K562 (cell line): ENCODE results near the gene OPA1. TPM values are rescaled to one million over a fixed set of nuclear protein-coding genes. Genes with fewer than 3 reads are reported as not detected.

ENCODE experiments used
- ATAC-seq: fragments of 200-7000 bp; cut with Tn5 transposase; 3 replicates; pipeline ENCODE4 v1.9.1; 2020; ENCODE audit warnings: moderate library complexity
- BruUV-seq: library from RNA; stranded (reverse); fragments of 400-500 nt; replicated peaks from 2 replicates; lab custom pipeline; 2021; lab: Mats Ljungman, UMichigan
- CTCF ChIA-PET: fragments of 300-600 bp; formaldehyde crosslinking; extraction: SDS; loops from one replicate; lab custom pipeline; 2021; ENCODE audit warnings: low intra/inter-chr PET ratio; lab: Yijun Ruan, JAX
- POLR2A ChIA-PET: fragments of 300-600, 350-650 bp; sonication (Branson Sonifier 250); formaldehyde crosslinking; extraction: SDS; loops from one replicate; lab custom pipeline; 2021; ENCODE audit warnings: antibody characterized with exemption, inconsistent platforms; lab: Yijun Ruan, JAX
- DNase-seq, 4 experiments: peaks; one replicate each; pipeline versions ENCODE4 v3.0.0 to v3.0.0-alpha.2; 2011 to 2018; ENCODE audit warnings: low spot score in 3 of 4, mixed read lengths in 3 of 4; ENCODE audit errors: extremely low read depth in 1 of 4
- FAIRE-seq: peaks from 2 replicates; lab custom pipeline; 2011; peaks lifted over from hg19 to GRCh38; lab: Jason Lieb, UNC
- H2AFZ ChIP-seq: 2 replicates; pipeline ENCODE4 v1.6.0; 2011; ENCODE audit warnings: low read depth, low read length, control low read depth, inconsistent platforms
- H3K27ac ChIP-seq: fragments of 200-600 bp; 3 replicates; pipeline ENCODE4 v1.8.0; 2011; ENCODE audit warnings: low read depth, mild to moderate bottlenecking, control low read depth, inconsistent platforms, low read length, moderate library complexity, mixed read lengths; ENCODE audit errors: extremely low read depth
- H3K27me3 ChIP-seq, 2 experiments: fragments of 300-600 bp in 1 of 2; 2 replicates in 1 of 2; 3 replicates in 1 of 2; pipeline versions ENCODE4 v1.6.0 to v1.8.0; 2011; ENCODE audit warnings: inconsistent platforms in 2 of 2, low read length in 2 of 2, mild to moderate bottlenecking in 1 of 2, mixed read lengths in 1 of 2, moderate library complexity in 1 of 2; ENCODE audit not compliant: control insufficient read depth in 2 of 2, insufficient read depth in 2 of 2
- H3K36me3 ChIP-seq: fragments of 300-600 bp; 3 replicates; pipeline ENCODE4 v1.8.0; 2011; ENCODE audit warnings: mild to moderate bottlenecking, low read length, inconsistent platforms; ENCODE audit not compliant: control insufficient read depth, insufficient read depth
- H3K4me1 ChIP-seq, 2 experiments: fragments of 200-600 bp in 1 of 2; replicated peaks in 1 of 2; 2 replicates in 1 of 2; 3 replicates in 1 of 2; pipeline versions ENCODE4 v1.5.1 to v1.8.0; 2011; ENCODE audit warnings: inconsistent platforms in 2 of 2, low read length in 2 of 2, mild to moderate bottlenecking in 1 of 2, mixed read lengths in 1 of 2, moderate library complexity in 1 of 2; ENCODE audit not compliant: control insufficient read depth in 2 of 2, insufficient read depth in 2 of 2
- H3K4me2 ChIP-seq: 2 replicates; pipeline ENCODE4 v1.6.1; 2011; ENCODE audit warnings: low read length, control low read depth, inconsistent platforms, mixed read lengths; ENCODE audit not compliant: insufficient read depth
- H3K4me3 ChIP-seq: fragments of 200-600 bp; sonication (generic), shearing (Covaris generic); 2 replicates; pipeline ENCODE4 v1.5.1; 2016; ENCODE audit warnings: control low read depth, inconsistent platforms
- H3K79me2 ChIP-seq: fragments of 200-600 bp; 3 replicates; pipeline ENCODE4 v1.8.0; 2011; ENCODE audit warnings: low read length, inconsistent platforms; ENCODE audit not compliant: control insufficient read depth, insufficient read depth
- H3K9ac ChIP-seq, 2 experiments: 2 replicates each; pipeline versions ENCODE4 v1.6.0 to v1.6.1; 2011; ENCODE audit warnings: low read depth in 2 of 2, low read length in 2 of 2, control low read depth in 1 of 2, inconsistent platforms in 1 of 2, mild to moderate bottlenecking in 1 of 2, mixed read lengths in 1 of 2; ENCODE audit not compliant: insufficient read depth in 1 of 2
- H3K9me1 ChIP-seq: one replicate; pipeline ENCODE4 v1.6.0; 2011; ENCODE audit warnings: inconsistent platforms, mild to moderate bottlenecking, low read length, moderate library complexity; ENCODE audit not compliant: control insufficient read depth, insufficient read depth
- H3K9me3 ChIP-seq: replicated peaks from 2 replicates; pipeline ENCODE4 v1.5.1; 2011; ENCODE audit warnings: low read depth, low read length, inconsistent platforms; ENCODE audit not compliant: control insufficient read depth, insufficient read depth
- H4K20me1 ChIP-seq: replicated peaks from 2 replicates; pipeline ENCODE4 v1.6.1; 2011; ENCODE audit warnings: low read length, inconsistent platforms, mixed read lengths; ENCODE audit not compliant: control insufficient read depth, insufficient read depth
- ARID4B ChIP-seq: sonication (generic); formaldehyde crosslinking; IDR thresholded peaks from 2 replicates; pipeline ENCODE4 v1.8.0; 2022; ENCODE audit warnings: mild to moderate bottlenecking, missing genetic modification reagents
- CHD4 ChIP-seq: fragments of 200-600 bp; sonication (generic); IDR thresholded peaks from 3 replicates; pipeline ENCODE4 v1.6.1; 2012; ENCODE audit warnings: low read depth, mild to moderate bottlenecking, mixed read lengths, low read length, inconsistent platforms; ENCODE audit not compliant: insufficient read depth, insufficient replicate concordance, poor library complexity, severe bottlenecking
- HDGF ChIP-seq: fragments of 450-650 bp; IDR thresholded peaks from 2 replicates; pipeline ENCODE4 v1.6.1; 2016
- ILK ChIP-seq: fragments of 450-650 bp; IDR thresholded peaks from 2 replicates; pipeline ENCODE4 v1.6.1; 2016; ENCODE audit warnings: missing genetic modification characterization, low read depth, mild to moderate bottlenecking, missing compliant biosample characterization, moderate library complexity, borderline replicate concordance
- KLF6 ChIP-seq: fragments of 250-450 bp; sonication (Bioruptor Pico); IDR thresholded peaks from 2 replicates; pipeline ENCODE4 v1.4.0; 2020; ENCODE audit warnings: mild to moderate bottlenecking, moderate library complexity, borderline replicate concordance
- MCM7 ChIP-seq, 2 experiments: fragments of 450-650 bp; IDR thresholded peaks; 2 replicates each; pipeline ENCODE4 v1.6.1; 2016 to 2018
- PTTG1 ChIP-seq: fragments of 450-650 bp; IDR thresholded peaks from 2 replicates; pipeline ENCODE4 v1.6.1; 2016; ENCODE audit warnings: low read depth, mild to moderate bottlenecking, missing genetic modification characterization, missing compliant biosample characterization
- TAF7 ChIP-seq: fragments of 450-650 bp; IDR thresholded peaks from 2 replicates; pipeline ENCODE4 v1.6.1; 2016; ENCODE audit warnings: missing genetic modification characterization, missing compliant biosample characterization
- THRA ChIP-seq: fragments of 450-650 bp; IDR thresholded peaks from 2 replicates; pipeline ENCODE4 v1.6.1; 2017; ENCODE audit warnings: mild to moderate bottlenecking, moderate library complexity
- XRCC3 ChIP-seq: fragments of 450-650 bp; IDR thresholded peaks from 2 replicates; pipeline ENCODE4 v1.6.1; 2017; ENCODE audit warnings: mild to moderate bottlenecking, moderate library complexity
- WGBS: fragments of 100-300 bp; shearing (Covaris generic); methylation state at CpG from one replicate; pipeline ENCODE4 v1.1.6; 2016; ENCODE audit warnings: low coverage, mixed read lengths; ENCODE audit not compliant: insufficient coverage; ENCODE audit errors: missing lambda C conversion rate; 5-methylcytosine and 5-hydroxymethylcytosine counted together
- in situ Hi-C: fragments of 300-500 bp; cut with MboI; formaldehyde crosslinking; loops from 4 replicates; pipeline ENCODE4 v1.15.0; 2018; ENCODE audit warnings: inconsistent platforms, mixed read lengths
- intact Hi-C: fragments of 100-400 bp; cut with micrococcal nuclease; formaldehyde crosslinking; loops from 2 replicates; pipeline ENCODE4 v1.14.2; 2022
- polyA plus RNA-seq, 8 experiments: library from polyadenylated mRNA; depleted of rRNA in 4 of 8; stranded (reverse) in 5 of 8; unstranded in 3 of 8; fragments of >200 nt; fragmentation: Nextera tagmentation in 2 of 8; fragmentation: Illumina TruSeq in 1 of 8; extraction: Ambion mirVana in 2 of 8; extraction: Trizol in 1 of 8; gene quantifications; 2 replicates each; pipeline versions ENCODE4 v1.2.1 to v1.2.3, GENCODE V29; 2011 to 2014; ENCODE audit warnings: inconsistent platforms in 1 of 8, missing spikeins in 1 of 8
- total RNA-seq, 7 experiments: library from RNA; depleted of rRNA in 6 of 7; stranded (reverse); fragments of >200 nt in 6 of 7; fragmentation: Illumina TruSeq in 2 of 7; extraction: Trizol in 2 of 7; gene quantifications; 2 replicates each; pipeline versions ENCODE4 v1.2.1 to v1.2.3, GENCODE V29; 2011 to 2021; ENCODE audit warnings: low replicate concordance in 1 of 7

The OPA1 gene
- total and polyA plus RNA-seq, 9 of the 15 experiments (the other 6 are each of a cell fraction or from before 2014, with no cell fraction given), result 19.7 to 127 (median 94.7) TPM

DNA sequence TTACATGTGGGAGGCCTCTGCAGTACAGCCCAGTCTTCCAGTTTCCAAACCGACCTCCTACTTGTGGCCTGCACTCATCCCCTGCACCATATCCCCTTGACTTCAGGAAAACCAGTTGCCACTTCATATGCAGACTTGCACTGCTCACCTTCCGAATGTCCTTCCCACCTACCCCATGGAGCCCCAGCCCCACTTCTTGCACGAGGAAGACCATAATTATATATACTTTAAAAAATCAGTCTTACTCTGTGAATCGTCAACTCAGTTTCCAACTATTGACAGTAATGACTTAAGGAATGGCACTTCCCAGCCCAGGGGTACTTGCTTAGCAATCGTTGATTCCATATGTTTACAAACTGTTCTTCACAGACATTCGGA, 136.1 kb downstream of the OPA1 start:
- ChIA-PET POLR2A (no interaction called here), CTCF (no interaction called here)
- TF ChIP-seq XRCC3, result no peak
- TF ChIP-seq ILK, result no peak
- TF ChIP-seq PTTG1 (tag), result no peak
- TF ChIP-seq KLF6 (CRISPR knock-in tag), result no peak
- TF ChIP-seq CHD4, result no peak
- ATAC-seq (no peak), FAIRE-seq (no peak), DNase-seq (no peak)
- H3K4me1 ChIP-seq, result peaks cover 2 to 3% of the 10 kb centered on the region in 2 experiments; a peak in 2 of 5 replicates
- BruUV-seq, result no TSS peak
- no peak overlapping the region for H3K4me2 ChIP-seq
- WGBS, result 16% methylated on average over 6 of the region's 6 CpGs
- no peaks in the 10 kb centered on the region for H3K9me3 ChIP-seq
- intact Hi-C loops (no loop called here), in situ Hi-C loops (no loop called here)
- no peaks in the 10 kb centered on the region for H3K36me3 ChIP-seq
- H3K79me2 ChIP-seq, result no peaks in the 10 kb centered on the region
- H3K27me3 ChIP-seq, result 0 out of 5 replicates have a peak, but pooled peaks cover 0 to 8% of the 10 kb centered on the region in 2 experiments
- no peaks in the 10 kb centered on the region for H4K20me1 ChIP-seq
- H2AFZ ChIP-seq, result no peak overlapping the region
- no peak overlapping the region for H3K27ac ChIP-seq
- H3K9me1 ChIP-seq, result no peaks in the 10 kb centered on the region
- no peak overlapping the region for H3K4me3 ChIP-seq
- H3K9ac ChIP-seq, result no peak overlapping the region

DNA sequence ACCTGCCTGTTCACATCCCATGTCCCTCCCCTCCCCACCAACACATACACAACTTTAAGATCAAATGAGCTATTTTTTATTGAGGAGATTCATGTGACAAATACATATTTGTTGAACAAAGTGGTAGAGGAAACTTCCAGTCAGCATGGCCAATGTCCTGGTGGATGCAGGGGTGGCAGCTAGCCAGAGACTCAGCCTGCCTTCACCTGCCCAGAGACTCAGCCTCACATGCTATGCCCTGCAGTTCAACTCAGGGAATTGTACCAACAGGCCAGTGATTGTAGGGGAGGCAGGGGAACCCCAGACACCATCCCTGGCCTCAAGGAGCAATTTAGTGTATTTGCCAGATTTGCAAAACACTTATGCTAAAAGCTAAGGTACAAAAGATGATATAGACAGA, 136.6 kb downstream of the OPA1 start:
- H2AFZ ChIP-seq, result no peak overlapping the region
- no peak overlapping the region for H3K4me3 ChIP-seq
- ATAC-seq (no peak), DNase-seq (no peak), FAIRE-seq (no peak)
- H3K9me3 ChIP-seq, result no peaks in the 10 kb centered on the region
- no peaks in the 10 kb centered on the region for H3K79me2 ChIP-seq
- intact Hi-C loops (no loop called here), in situ Hi-C loops (no loop called here)
- H3K36me3 ChIP-seq, result no peaks in the 10 kb centered on the region
- H4K20me1 ChIP-seq, result no peaks in the 10 kb centered on the region
- no peak overlapping the region for H3K9ac ChIP-seq
- BruUV-seq, result no TSS peak
- no peak overlapping the region for H3K27ac ChIP-seq
- H3K9me1 ChIP-seq, result no peaks in the 10 kb centered on the region
- H3K4me2 ChIP-seq, result no peak overlapping the region
- ChIA-PET POLR2A (interaction anchor here (1.2 kb wide), 1 partner anchor 599 kb away, joined by 3 read pairs; no protein-coding TSS in a partner anchor), CTCF (no interaction called here)
- peaks cover 0 to 11% of the 10 kb centered on the region in 2 experiments; a peak in 1 of 5 replicates for H3K27me3 ChIP-seq
- H3K4me1 ChIP-seq, result peaks cover 2 to 3% of the 10 kb centered on the region in 2 experiments; a peak in 2 of 5 replicates
- TF ChIP-seq THRA (no peak), MCM7 (IDR thresholded peaks at IDR 0.05) (no peak), TAF7 (no peak), HDGF (no peak), ARID4B (CRISPR knock-in tag) (no peak)
